ENCODE results near the gene ASB1.

DNA sequence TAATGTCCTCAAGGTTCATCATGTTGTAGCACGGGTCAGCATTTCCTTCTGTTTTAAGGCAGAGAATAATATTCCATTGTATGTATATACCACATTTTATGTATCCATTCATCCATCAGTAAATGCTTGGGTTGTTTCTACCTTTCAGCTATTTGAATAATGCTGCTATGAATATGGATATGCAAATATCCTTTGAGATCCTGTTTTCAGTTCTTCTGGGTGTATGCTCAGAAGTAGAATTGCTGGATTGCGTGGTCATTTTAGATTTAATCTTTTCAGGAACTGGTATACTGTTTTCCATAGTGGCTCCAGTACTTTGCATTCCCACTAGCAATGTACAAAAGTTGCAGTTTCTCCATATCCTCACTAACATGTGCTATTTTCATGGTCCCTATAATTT lies 13.4 kb upstream of the ASB1 start:
- TF ChIP-seq, protein P1, sequence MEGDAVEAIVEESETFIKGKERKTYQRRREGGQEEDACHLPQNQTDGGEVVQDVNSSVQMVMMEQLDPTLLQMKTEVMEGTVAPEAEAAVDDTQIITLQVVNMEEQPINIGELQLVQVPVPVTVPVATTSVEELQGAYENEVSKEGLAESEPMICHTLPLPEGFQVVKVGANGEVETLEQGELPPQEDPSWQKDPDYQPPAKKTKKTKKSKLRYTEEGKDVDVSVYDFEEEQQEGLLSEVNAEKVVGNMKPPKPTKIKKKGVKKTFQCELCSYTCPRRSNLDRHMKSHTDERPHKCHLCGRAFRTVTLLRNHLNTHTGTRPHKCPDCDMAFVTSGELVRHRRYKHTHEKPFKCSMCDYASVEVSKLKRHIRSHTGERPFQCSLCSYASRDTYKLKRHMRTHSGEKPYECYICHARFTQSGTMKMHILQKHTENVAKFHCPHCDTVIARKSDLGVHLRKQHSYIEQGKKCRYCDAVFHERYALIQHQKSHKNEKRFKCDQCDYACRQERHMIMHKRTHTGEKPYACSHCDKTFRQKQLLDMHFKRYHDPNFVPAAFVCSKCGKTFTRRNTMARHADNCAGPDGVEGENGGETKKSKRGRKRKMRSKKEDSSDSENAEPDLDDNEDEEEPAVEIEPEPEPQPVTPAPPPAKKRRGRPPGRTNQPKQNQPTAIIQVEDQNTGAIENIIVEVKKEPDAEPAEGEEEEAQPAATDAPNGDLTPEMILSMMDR (IDR thresholded peaks at IDR 0.05; ENCODE audit: low read length): no peak
- no peak for TF ChIP-seq EZH2 (optimal IDR thresholded peaks at IDR 0.05; ENCODE audit: low read depth, low read length)

All from MM.1S (cell line).